IMR-90 (cell line): ENCODE measurements around the gene EYS.

Experiments used
- CTCF ChIP-seq: conservative IDR thresholded peaks from 2 replicates; pipeline ENCODE4 v1.5.1; 2012; ENCODE audit warnings: mild to moderate bottlenecking, low read depth, low read length, improper control_type of control experiment
- MAFK ChIP-seq: IDR thresholded peaks from 2 replicates; pipeline ENCODE4 v1.6.1; 2012; ENCODE audit warnings: low read depth, low read length, improper control_type of control experiment
- MAZ ChIP-seq: IDR thresholded peaks from 2 replicates; pipeline ENCODE4 v1.6.1; 2012; ENCODE audit warnings: low read depth, mild to moderate bottlenecking, low read length, improper control_type of control experiment, moderate library complexity, borderline replicate concordance
- POLR2A ChIP-seq: IDR thresholded peaks from 2 replicates; pipeline ENCODE4 v1.6.1; 2012; ENCODE audit warnings: mild to moderate bottlenecking, low read depth, low read length

- TF ChIP-seq CTCF (peak; percentile 70), POLR2A (no peak), MAZ (no peak), MAFK (no peak)
Measured at GRCh38 chr6:64280569-64280968, 1426.5 kb downstream of the EYS start.
